ENCODE measurements around the gene ABCC3. TPM values are rescaled to one million over a fixed set of nuclear protein-coding genes. Genes with fewer than 3 reads are reported as not detected.
"Not testable (repeated sequence)": the region's sequence is repeated elsewhere in the genome, so short reads cannot be mapped to it uniquely, and the experiment has no call there.

ABCC3 gene
- total and polyA plus RNA-seq, 2 experiments from 2014 or later: 0.53 TPM; not detected in 1

GRCh38 chr17:50675627-50676026 lies 40.9 kb downstream of the ABCC3 start:
- Histone ChIP-seq H3K27me3 (no peaks in the 10 kb centered on the region), H3K36me3 (no peaks in the 10 kb centered on the region), H3K27ac (no peak overlapping the region), H3K9me3 (ENCODE audit: low read depth) (no peaks in the 10 kb centered on the region), H3K4me1 (ENCODE audit: low read depth) (no peaks in the 10 kb centered on the region), H3K4me3 (no peak overlapping the region)
- no peak for DNase-seq (ENCODE audit: low read depth in 1 of 2, low spot score in 1 of 2)
- TF ChIP-seq CTCF (IDR thresholded peaks at IDR 0.05; ENCODE audit: low read depth, low read length): no peak

- no peak overlapping the region for H3K4me3 ChIP-seq
- H3K9me3 ChIP-seq (ENCODE audit: low read depth): no peaks in the 10 kb centered on the region
- no peak for DNase-seq (ENCODE audit: low read depth in 1 of 2, low spot score in 1 of 2)
- H3K27ac ChIP-seq: no peak overlapping the region
- no peak for TF ChIP-seq CTCF (IDR thresholded peaks at IDR 0.05; ENCODE audit: low read depth, low read length)
- no peaks in the 10 kb centered on the region for H3K36me3 ChIP-seq
- H3K27me3 ChIP-seq: no peaks in the 10 kb centered on the region
- H3K4me1 ChIP-seq (ENCODE audit: low read depth): no peaks in the 10 kb centered on the region
These were observed 41.6 kb downstream of the ABCC3 start for GRCh38 chr17:50676065-50676975.

- Histone ChIP-seq H3K27me3 (no peaks in the 10 kb centered on the region), H3K4me3 (no peak overlapping the region), H3K4me1 (ENCODE audit: low read depth) (no peaks in the 10 kb centered on the region), H3K9me3 (ENCODE audit: low read depth) (no peaks in the 10 kb centered on the region), H3K36me3 (no peaks in the 10 kb centered on the region), H3K27ac (no peak overlapping the region)
- TF ChIP-seq CTCF (IDR thresholded peaks at IDR 0.05; ENCODE audit: low read depth, low read length): no peak
- DNase-seq (ENCODE audit: low read depth in 1 of 2, low spot score in 1 of 2): no peak
These were observed 43.2 kb downstream of the ABCC3 start for GRCh38 chr17:50677851-50678375.

- H3K4me3 ChIP-seq: no peak overlapping the region
- no peak for TF ChIP-seq CTCF (IDR thresholded peaks at IDR 0.05; ENCODE audit: low read depth, low read length)
- H3K27me3 ChIP-seq: no peaks in the 10 kb centered on the region
- DNase-seq (ENCODE audit: low read depth in 1 of 2, low spot score in 1 of 2): no peak
- H3K36me3 ChIP-seq: no peaks in the 10 kb centered on the region
- no peaks in the 10 kb centered on the region for H3K9me3 ChIP-seq (ENCODE audit: low read depth)
- no peak overlapping the region for H3K27ac ChIP-seq
- no peaks in the 10 kb centered on the region for H3K4me1 ChIP-seq (ENCODE audit: low read depth)
These were observed 44.4 kb downstream of the ABCC3 start for GRCh38 chr17:50679008-50679544.

- DNase-seq (ENCODE audit: low read depth in 1 of 2, low spot score in 1 of 2): no peak
- TF ChIP-seq CTCF (IDR thresholded peaks at IDR 0.05; ENCODE audit: low read depth, low read length): no peak
- no peaks in the 10 kb centered on the region for H3K9me3 ChIP-seq (ENCODE audit: low read depth)
These were observed 45.4 kb downstream of the ABCC3 start for GRCh38 chr17:50680126-50680525.

GRCh38 chr17:50680543-50681262 lies 46.0 kb downstream of the ABCC3 start:
- not testable (repeated sequence) for H3K4me1 ChIP-seq (ENCODE audit: low read depth); H3K27me3 ChIP-seq; H3K27ac ChIP-seq; DNase-seq (ENCODE audit: low read depth in 1 of 2, low spot score in 1 of 2); H3K4me3 ChIP-seq; H3K9me3 ChIP-seq (ENCODE audit: low read depth); H3K36me3 ChIP-seq

More at GRCh38 chr17:50680126-50680525, 45.4 kb downstream of the ABCC3 start:
- no peak overlapping the region for H3K27ac ChIP-seq
- no peak overlapping the region for H3K4me3 ChIP-seq
- H3K27me3 ChIP-seq: no peaks in the 10 kb centered on the region
- no peaks in the 10 kb centered on the region for H3K36me3 ChIP-seq
- no peaks in the 10 kb centered on the region for H3K4me1 ChIP-seq (ENCODE audit: low read depth)

Data from cardiac muscle cell (in vitro differentiated cells and primary cell).